ENCODE results near the gene TRPV6. TPM values are rescaled to one million over a fixed set of nuclear protein-coding genes. Genes with fewer than 3 reads are reported as not detected.

Gene TRPV6
- total RNA-seq, 1 donor from 2014 or later: under 0.01 TPM

DNA sequence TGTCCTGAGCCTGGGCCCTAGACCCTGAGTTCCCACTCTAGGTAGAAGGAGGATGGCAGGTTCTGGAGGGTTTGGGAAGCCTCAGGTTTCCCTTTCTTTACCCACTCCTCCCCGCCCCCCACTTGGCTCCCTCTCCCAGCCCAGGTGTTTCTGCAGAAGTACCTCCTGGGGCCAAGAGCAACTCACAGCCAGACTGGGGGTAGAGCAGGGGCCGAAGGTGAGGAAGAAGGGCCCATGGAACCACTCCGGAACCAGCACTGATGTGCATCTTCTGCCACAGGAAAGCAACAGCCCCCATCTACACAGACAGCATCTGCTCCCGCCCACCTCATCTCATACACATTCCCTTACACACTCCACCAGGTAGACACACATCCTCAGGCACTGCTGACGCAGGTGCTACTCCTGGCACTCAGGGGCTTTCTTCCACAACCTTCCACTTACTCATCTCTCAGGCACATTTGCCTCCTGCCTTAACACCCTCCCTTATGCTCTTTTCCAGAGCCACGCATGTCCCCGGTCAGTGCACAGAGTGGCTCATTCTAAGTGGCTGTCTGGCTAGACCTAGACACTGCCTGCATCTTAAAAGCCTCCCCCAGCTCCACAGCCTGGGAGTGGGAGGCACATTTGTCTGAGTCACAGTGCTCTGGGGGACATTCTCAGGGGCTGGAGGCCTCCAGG, 28.8 kb downstream of the TRPV6 start:
- FAIRE-seq: no peak
- DNase-seq (ENCODE audit: low spot score in 2 of 2): no peak

DNA sequence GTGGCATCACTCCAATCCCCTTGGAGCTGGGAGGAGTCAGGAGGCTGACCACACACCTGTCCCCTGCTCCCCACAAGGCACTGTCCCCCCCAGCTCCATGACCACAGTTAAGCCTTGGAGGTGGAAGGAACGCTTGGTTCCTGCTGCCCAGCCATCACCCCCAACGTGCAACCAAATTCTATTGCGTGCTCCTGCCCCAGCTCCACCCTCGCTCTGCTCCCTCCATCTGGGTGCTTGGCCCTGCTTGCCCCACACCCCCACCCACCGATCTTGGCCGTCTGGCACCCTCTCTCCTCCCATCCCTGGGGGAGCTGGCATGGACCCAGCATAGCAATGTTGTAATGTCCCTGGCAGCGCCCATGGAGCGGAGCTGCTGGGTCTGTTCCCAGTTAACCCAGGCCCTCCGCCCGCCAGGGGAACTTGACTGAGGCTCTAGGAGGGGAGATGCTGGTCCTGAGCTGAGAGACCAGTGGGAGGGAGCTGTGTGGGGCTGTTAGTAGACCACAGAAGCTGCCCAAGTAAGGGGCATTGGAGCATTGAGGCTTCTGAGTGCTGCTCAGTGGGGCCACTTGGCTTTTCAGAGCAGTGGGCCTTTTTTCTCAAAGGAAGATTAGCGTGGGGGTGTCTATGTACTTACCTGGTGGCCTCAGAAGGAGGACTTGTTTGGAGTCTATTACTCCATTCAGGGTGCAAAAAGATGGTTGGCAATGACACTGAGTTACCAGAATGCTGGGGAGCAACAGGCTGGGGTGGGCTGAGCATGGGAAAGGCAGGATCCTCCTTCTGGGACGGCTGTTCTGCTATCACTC, 29.6 kb downstream of the TRPV6 start:
- FAIRE-seq: no peak
- no peak for DNase-seq (ENCODE audit: low spot score in 2 of 2)

DNA sequence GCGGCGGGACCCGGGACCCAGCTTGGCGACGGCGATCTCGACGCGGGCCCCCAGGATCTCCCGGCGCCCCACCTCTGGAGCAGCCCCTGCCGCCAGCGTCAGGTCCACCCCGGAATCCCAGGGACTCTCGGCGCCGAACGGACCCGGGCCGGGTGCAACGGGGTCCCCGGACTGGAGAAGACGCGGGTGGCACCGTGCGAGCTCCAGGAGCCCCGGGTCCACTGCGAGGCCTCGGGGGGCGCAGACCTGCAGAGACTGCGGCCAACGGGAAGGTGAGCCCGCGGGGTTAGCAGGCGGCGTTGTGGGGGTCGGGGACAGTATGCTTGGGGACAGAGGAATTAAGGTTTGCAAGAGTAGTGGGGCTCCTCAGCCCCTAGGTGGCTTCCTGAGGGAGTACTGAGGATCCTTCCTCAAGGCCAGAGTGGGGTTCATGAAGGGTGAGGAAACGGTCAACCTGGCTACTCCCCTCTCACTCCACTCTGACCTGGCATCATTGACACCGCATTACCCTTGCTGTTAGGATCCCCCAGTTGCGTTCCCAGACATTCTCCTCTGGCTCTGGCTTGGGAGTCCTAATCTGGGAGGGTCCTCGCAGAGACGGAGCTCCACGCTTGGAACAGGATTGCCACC, 30.3 kb downstream of the TRPV6 start:
- DNase-seq (ENCODE audit: low spot score in 2 of 2) (no peak), FAIRE-seq (no peak)

DNA sequence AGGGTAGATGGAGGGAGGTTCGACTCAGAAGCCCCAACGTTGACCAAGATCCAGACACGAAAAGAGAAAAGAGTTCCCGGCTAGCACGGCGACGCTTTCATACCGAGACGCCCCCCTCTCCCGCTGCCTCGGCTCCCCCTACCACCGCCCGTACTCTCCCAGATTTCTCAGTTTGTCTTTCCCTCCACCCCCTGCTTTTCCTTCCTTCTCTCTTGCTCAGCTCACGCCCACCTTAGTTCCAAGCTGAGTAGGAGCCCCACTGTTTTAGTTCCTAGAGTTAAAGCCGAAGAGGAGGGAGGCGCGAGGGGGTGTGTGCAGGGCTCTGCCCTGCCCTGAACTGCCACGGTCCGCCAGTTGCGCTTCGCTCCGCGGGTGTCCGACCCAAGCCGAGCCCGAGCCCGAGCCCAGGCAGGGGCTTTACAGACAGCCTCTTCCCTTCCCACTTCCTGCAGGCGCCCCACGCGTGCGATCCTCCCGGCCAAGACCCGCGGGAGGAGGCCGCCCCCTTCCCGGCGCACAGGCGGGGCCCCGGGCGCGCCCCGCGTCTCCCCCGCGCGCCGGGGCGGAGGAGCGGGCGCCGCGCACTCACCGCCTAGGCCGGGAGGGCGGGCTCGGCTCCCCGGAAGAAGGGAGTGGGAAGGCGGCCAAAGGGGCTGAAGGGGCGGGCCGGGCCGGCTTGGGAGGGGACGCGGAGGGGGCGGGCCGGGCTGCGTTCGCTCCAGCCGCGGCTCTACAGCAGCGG, 31.0 kb downstream of the TRPV6 start, which contains the start of gene EPHB6:
TSS of gene EPHB6 (plus strand) at position 705 of the 742 bp plus-strand sequence. CDS start 8,152 bp downstream, outside the sequence.
- FAIRE-seq (no peak), DNase-seq (ENCODE audit: low spot score in 2 of 2) (peak; percentile 68 to 81)

DNA sequence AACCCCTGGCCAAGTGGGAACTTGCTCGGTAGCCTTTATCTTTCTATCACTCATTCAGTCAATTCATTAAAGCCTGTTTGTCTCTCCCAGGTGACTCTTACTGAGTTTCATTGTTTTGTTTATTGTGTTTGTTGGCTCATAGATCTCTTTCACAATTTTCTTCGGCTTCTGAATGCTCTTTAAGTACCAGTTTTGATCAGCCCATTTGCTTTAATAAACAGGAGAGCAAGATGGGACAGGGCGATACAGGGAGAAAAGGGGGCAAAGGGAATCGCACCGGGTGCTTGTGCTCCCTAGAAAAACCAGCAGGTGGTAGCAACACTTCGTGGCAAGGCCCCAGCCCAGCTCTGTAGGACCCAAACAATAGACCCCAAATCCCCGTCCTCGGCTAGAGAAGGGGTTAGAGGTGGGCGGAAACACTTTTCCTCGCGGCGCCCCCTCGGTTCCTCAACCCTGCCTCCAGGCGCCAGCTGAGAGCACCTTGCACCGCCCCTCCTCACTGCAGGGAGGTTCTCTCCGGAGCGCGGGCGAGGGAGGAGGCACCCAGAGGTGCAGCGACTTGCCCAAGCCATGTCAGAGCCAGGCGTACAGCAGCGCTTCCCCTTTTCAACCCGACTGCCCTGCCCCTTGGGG, 31.7 kb downstream of the TRPV6 start:
- FAIRE-seq (no peak), DNase-seq (ENCODE audit: low spot score in 2 of 2) (peak; percentile 67 to 72)

DNA sequence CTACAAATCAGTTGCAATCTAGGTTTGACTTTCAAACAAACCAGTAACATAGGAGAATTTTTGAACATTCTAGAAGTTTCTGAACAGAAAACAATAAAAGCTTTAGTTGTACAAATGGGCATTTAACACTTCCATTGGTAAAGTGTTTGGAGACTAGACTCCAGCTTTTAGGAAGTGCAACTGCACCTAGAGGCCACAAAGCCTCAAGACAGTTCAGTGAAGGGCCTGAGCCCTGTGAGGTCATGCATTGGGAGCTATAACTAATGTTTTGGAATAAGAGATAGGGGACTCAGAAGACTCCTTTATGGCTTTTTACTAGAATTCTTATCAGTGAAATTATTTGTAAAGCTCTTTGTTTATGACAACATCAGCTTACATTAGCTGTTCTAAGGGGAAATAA, 33.6 kb downstream of the TRPV6 start:
- DNase-seq (ENCODE audit: low spot score in 2 of 2) (no peak), FAIRE-seq (no peak)

DNA sequence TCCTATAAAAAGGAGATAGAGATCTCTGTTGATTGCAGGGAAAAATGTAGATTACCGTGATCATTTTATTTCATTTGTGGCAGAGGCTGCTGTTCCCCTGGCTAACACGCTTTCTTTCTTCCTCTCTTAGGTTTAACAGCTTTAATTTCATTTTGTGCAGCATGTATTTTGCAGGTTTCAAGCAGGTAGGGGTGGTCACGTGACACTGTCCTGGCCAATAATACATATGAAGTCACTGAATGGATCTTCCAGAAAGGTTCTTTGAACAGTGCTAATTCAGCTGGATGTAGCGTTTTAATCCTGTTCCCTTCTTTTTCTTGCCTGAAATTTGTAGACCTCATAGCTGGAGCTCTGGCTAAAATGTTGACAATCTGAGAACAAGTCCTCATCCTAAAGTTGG, 34.3 kb downstream of the TRPV6 start:
- DNase-seq (ENCODE audit: low spot score in 2 of 2) (no peak), FAIRE-seq (no peak)

DNA sequence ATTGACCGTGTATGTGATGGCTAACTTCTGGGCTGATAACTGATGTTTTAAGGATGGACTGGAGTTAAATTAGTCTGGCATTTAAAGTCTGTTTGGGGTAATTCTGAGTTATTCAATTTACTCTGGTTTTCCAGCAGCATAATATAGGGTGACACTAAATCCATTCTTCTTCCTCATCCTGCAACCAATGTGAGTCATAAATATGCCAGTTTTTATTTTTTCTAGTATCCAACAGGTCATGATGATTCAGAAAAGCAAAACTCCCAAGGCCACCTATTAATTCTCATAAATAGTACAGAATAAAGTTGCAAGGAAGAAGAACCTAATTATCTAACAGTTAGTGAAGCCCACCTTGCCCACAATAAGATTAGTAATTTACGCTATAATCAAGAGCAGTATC, 38.2 kb downstream of the TRPV6 start:
- FAIRE-seq: no peak
- DNase-seq (ENCODE audit: low spot score in 2 of 2): no peak

DNA sequence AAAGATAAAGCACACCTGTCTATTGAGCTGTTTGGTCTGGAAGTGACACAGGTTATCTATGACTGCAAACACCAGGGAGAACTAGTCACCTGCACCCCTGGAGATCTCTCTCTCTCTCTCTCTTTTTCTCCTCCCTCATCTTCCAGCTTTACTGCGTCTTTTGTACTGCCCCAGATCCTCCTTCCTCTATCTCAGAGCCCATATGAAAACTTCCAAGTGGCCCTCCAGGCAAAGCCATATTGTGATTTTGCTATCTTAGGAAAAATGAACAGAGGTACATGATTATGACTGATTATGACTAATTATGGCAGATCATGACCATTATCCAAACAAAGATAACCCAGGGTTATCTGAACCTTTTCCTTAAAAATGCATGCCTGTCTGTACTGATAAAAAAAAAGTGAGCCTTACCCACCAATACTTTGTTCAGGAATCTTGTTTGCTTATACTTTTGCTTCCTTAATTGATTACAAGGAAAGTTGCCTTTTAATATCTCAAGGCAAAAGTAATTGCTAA, 43.2 kb downstream of the TRPV6 start:
- FAIRE-seq (no peak), DNase-seq (ENCODE audit: low spot score in 2 of 2) (no peak)

DNA sequence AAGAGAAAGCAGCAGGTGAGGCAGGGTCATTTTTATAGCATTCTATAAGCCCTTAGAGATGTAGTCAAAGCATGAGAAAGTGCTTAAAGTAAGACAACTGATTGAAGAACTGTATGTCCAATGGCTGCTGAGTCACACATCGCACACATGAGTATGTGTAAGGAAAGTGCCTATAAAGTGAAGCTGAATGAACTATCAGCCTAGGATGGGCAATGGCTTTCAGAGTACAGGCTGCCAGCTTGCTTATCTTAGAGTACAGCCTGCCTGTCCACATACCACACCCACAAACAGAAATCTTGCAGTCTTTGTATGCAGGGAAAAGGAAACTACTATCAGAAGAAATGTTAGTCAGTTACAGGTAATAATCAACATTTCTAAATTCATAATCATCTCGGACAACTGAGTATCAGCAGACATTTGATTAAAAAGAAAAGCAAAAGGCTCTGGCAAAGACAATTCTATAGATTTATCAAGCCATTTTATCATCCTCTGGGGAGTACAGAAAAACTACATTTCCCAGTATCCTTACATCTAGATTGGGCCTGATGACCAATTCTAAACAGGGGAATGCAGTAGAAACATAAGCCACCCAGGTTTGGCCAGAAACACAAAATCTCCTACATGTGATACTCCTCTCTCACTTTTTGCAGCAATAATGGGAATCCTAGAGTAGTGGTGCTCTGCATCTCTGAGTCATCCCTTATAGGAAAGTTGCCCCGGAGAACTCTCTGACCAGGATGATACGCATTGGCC, 46.9 kb downstream of the TRPV6 start:
- no peak for FAIRE-seq
- DNase-seq (ENCODE audit: low spot score in 2 of 2): no peak

DNA sequence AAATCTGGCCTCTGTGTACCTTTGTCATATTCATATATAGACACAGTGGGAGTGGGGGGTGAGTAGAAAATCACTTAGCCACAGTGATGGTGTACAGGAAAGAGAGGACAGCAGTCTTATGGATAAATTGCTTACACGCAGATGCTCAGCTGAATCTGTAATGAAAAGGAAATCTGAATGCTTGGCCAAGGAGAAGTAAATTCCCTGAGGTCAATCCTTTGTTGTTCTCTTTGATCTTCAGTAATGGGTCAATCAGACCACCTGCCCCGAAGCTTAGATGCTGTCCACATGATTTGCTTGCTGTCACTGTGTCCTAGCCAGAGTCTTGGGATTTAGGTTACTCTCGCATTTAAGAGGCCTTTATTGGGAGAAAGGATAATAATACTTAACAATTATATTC, 49.1 kb downstream of the TRPV6 start:
- DNase-seq (ENCODE audit: low spot score in 2 of 2) (no peak), FAIRE-seq (no peak)

DNA sequence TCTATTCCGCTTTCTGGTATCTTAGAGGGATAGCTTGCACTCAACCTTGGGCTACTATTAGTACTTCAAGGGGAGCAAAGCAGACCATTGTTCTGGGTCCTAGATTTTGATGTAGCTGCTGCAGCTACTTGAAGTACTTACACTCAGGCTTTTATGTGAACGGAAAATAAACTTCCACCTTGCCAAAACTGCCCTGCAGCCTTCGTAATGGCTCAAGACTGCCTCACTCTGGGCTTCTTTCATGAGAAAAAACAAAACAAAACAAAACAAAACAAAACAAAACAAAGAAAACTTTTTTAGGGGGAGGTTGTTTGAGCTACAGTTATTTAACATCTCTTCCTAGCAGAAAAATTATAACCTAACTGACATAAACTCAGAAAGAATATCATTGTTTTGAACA, 50.1 kb downstream of the TRPV6 start:
- DNase-seq (ENCODE audit: low spot score in 2 of 2): no peak
- no peak for FAIRE-seq

DNA sequence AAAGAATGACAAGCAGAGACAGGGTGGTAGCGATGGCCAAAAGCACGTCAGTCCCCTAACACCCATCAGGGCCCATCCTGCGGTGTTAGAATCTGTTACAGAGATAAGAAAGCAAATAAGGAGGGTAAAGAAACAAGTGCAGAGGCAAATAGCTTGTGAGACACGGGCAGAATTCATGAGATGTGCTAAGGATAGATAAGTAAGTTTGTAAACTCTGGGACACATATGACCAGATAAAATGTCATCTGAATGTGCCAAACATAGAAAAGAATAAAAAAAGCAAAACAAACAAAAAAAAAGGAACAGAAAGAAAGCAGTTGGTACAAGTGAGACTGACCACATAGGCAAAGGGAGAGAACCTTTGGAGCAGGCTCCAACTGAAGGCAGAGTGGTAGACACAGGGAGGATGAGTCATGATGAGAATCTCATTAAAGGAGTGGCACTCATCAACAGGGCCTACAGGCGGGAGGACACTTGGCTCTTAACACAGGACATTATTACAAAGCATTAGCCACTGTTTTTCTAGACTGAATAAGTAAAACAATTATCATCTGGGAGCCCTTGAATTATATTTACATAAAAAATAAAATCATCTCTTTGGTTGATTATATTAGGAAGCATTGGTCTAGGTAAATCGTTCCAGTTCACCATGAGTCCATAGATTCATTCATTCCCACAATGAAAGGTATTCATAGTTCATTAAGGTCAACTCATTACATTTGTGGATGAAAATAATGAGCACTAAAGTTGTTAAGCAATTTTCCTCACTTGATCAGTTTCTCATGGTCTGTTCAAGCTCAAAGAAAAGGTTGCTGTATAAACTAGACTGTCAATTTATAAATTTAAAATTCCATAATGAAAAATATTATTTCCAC, 52.1 kb downstream of the TRPV6 start:
- DNase-seq (ENCODE audit: low spot score in 2 of 2): no peak
- no peak for FAIRE-seq

DNA sequence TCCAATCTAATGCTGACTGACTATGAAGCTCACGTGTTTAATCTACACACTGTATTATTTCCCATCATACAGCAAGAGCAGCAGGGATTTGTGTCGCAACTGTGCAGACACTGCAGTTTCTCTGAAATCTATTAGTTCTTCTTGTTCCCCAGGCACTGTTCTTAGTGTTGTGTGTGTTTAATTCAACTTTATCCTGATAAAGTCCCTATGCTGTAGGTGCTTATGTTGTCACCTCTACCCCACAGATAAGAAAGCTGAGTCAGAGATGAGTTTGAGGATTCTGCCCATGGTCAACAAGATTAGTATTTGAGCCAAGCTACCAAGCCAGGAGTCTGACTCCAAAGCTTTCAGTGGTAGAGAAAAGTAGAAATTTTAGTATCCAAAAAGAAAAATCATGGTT, 53.1 kb downstream of the TRPV6 start:
- FAIRE-seq (no peak), DNase-seq (ENCODE audit: low spot score in 2 of 2) (no peak)

DNA sequence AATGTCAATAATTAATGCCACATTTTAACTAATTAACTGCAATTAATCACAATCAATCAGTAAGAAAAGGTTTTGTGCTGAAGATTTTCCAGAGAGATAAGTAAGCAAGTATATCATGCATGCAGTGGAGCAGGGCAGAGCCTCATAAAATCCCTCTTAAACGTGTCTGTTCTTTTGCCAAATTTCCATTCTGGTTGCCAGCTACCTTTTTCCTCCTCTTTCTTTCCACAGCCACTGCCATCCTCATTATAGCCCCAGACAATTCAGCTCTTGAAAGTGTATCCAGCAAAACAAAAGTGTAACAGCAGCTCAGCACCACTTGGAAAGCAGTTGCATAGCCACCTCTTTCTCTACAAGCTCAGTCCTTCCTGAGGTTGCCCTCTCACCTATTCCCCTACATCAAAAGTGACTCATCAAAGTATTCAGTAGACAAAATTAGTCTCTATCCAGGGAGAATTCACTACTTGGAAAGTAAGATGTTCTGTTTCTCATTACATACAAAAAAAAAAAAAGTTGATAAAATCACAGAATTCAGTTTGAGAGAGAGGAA, 57.5 kb downstream of the TRPV6 start:
- FAIRE-seq (no peak), DNase-seq (ENCODE audit: low spot score in 2 of 2) (no peak)

DNA sequence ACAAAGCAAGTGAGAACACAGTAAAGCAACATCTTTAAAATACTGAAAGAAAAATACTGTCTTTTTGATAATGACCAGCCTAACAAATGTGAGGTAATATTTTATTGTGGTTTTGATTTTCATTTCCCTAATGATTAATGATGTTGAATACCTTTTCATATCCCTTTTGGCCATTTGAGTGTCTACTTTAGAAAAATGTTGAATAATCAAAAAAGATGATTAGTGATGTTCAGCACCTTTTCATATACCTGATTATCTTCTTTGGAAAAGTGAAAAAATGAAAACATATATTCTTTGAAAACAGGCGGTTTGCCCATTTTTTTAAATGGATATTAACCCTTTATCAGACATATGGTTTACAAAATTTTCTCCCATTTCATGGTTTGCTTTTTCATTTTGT, 62.8 kb downstream of the TRPV6 start:
- DNase-seq (ENCODE audit: low spot score in 2 of 2): no peak
- FAIRE-seq: no peak

Measured in frontal cortex (tissue), 4 donors.